ENCODE results near the gene GPC5. TPM values are rescaled to one million over a fixed set of nuclear protein-coding genes. Genes with fewer than 3 reads are reported as not detected.

The GPC5 gene
- total RNA-seq, 1 experiment from 2014 or later = 0.15 TPM

GRCh38 chr13:91643394-91643793 lies 245.0 kb downstream of the GPC5 start:
- no peak overlapping the region for H3K9ac ChIP-seq (ENCODE audit: extremely low read depth, insufficient read length, low read length)
- no peak overlapping the region for H3K4ac ChIP-seq (ENCODE audit: low read depth, low read length)
- H3K36me3 Mint-ChIP-seq (ENCODE audit: insufficient read depth in 1 of 3, low read depth in 3 of 3) = no peaks in the 10 kb centered on the region
- H3K27me3 ChIP-seq (ENCODE audit: insufficient read depth, low read length) = no peaks in the 10 kb centered on the region
- no peaks in the 10 kb centered on the region for H4K20me1 ChIP-seq (ENCODE audit: control insufficient read depth, insufficient read depth, insufficient read length)
- no peak overlapping the region for H2BK12ac ChIP-seq (ENCODE audit: insufficient read length, low read depth, low read length)
- H2BK120ac ChIP-seq (ENCODE audit: low read depth, low read length, poor library complexity, severe bottlenecking) = no peak overlapping the region
- H3K79me2 ChIP-seq (ENCODE audit: insufficient read depth, low read length) = no peaks in the 10 kb centered on the region
- no peak for DNase-seq
- WGBS (ENCODE audit: extremely low coverage, insufficient read length, low lambda C conversion rate) = no CpG with 5 or more reads among the region's 2 CpGs
- H3K9me3 Mint-ChIP-seq = no peaks in the 10 kb centered on the region
- H4K8ac ChIP-seq (replicated peaks; ENCODE audit: insufficient read length, low read depth, low read length) = no peak overlapping the region
- no peak overlapping the region for H4K5ac ChIP-seq (ENCODE audit: insufficient read length, low read depth, low read length)
- H2AK5ac ChIP-seq (ENCODE audit: insufficient read length, low read length) = no peak overlapping the region
- H3K23ac ChIP-seq (ENCODE audit: insufficient read length, low read depth, low read length) = no peak overlapping the region
- H2AFZ ChIP-seq (ENCODE audit: low read length) = no peak overlapping the region
- H3K23me2 ChIP-seq (ENCODE audit: insufficient read length, low read depth, low read length, poor library complexity, severe bottlenecking) = no peaks in the 10 kb centered on the region
- peaks cover 2% of the 10 kb centered on the region; the same call in 1 of the 2 replicates for H3K4me1 ChIP-seq (ENCODE audit: insufficient read depth, low read length)
- no peak overlapping the region for H2BK5ac ChIP-seq (ENCODE audit: insufficient read length, low read length)
- no peak overlapping the region for H3K27ac Mint-ChIP-seq
- no peak overlapping the region for H4K91ac ChIP-seq (ENCODE audit: insufficient read length, low read depth, low read length)
- no peaks in the 10 kb centered on the region for H3K27me3 Mint-ChIP-seq (ENCODE audit: low read depth)
- no peak for TF ChIP-seq CTCF (conservative IDR thresholded peaks at IDR 0.05)
- H3K14ac ChIP-seq (ENCODE audit: insufficient read depth, low read length) = no peak overlapping the region
- no peak overlapping the region for H3T11ph ChIP-seq (ENCODE audit: low read length)
- no peak overlapping the region for H3K18ac ChIP-seq (ENCODE audit: insufficient read length, low read depth, low read length)
- H2BK15ac ChIP-seq (ENCODE audit: low read depth, low read length) = no peak overlapping the region
- no peaks in the 10 kb centered on the region for H3K9me3 ChIP-seq (ENCODE audit: control insufficient read depth, low read depth, low read length)
- H3K4me1 Mint-ChIP-seq = peaks cover 11 to 14% of the 10 kb centered on the region in 2 experiments
- H3K4me3 Mint-ChIP-seq = no peak overlapping the region
- H3K27ac ChIP-seq (ENCODE audit: insufficient read length, low read depth, low read length) = no peak overlapping the region
- no peak overlapping the region for H3K56ac ChIP-seq (ENCODE audit: insufficient read length, low read depth, low read length)
- no peaks in the 10 kb centered on the region for H3K79me1 ChIP-seq (ENCODE audit: insufficient read depth, low read depth, low read length, poor library complexity, severe bottlenecking)
- no peak overlapping the region for H2BK20ac ChIP-seq (ENCODE audit: low read depth, low read length, poor library complexity, severe bottlenecking)
- no peak overlapping the region for H3K4me2 ChIP-seq (ENCODE audit: insufficient read depth, insufficient read length, low read length)

Data from H9 (cell line).